ENCODE measurements around the gene TNFAIP8L3.
"Not testable (repeated sequence)": the region's sequence is repeated elsewhere in the genome, so short reads cannot be mapped to it uniquely, and the experiment has no call there.

The TNFAIP8L3 gene

DNA sequence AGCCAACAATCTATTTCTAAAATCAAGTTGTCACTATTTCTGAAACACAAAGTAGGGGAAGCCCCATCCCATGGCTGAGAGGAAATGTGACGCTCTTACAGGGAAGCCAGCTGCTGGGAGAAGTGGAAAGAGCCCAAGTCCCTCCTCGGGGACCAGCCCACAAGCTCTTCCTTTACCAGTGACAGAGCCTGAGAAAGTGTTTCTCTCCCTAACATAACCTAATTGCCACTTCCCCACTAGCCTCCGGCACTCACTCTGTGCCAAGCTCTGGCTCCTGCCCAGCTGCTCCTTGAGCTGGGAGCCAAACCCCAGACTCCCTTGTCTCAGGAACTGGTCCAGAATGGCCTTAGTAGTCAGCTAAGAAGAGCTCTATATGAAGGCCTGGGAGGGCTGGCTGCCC lies 42.9 kb downstream of the TNFAIP8L3 start:
- no peak for DNase-seq

GRCh38 chr15:51049081-51049480 lies 45.6 kb downstream of the TNFAIP8L3 start:
- no peak for DNase-seq

DNA sequence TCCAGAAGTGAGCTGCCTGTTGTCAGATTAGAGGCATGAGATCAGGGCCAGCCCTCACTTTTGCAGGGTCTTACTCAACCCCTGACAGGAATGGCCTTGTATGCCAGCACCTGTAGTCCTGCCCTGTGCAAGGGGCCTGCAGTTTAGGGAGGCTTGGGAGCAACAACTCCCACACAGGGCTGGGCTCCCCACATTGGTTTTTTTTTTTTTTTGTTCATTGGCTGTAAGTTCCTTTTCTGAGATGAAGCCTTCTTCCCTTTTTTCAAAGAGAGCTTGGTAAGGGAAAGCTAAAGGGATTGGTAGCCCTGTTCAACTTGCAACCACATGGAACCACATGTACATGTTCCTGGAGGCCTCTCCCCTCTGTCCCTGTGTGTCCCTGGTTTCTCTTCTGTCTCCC lies 46.4 kb downstream of the TNFAIP8L3 start:
- no peak for DNase-seq

DNA sequence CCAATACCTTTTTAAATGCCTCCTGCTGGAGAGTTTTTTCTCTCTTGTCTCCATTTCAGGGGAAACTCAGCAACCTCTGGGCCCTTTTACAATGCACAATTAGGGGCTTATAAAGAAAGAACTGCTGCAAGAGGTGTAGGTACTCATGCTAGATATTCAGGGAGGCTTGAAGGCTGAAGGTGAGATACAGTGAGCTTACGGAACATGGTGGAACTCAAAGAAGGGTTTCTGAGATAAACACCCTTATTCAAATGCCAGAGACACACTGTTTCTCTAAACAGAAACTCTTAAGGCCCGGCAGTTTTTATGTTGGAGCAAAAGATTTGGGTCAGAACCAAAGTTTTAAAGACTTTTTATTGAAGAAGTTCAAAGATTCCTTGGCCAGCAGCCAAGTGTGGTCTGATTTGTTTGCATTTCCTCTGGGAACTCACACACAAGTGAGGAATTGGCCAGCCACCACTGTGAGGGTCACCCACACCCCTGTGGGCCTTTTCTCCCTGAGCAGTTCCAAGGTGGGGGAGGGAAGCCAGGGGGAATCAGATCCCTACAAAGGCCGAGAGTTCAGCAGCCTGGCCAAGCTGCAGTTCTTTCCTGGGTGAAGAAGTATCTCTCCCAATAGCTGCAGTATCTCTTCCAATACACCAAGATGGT lies 47.8 kb downstream of the TNFAIP8L3 start:
- DNase-seq = no peak

DNA sequence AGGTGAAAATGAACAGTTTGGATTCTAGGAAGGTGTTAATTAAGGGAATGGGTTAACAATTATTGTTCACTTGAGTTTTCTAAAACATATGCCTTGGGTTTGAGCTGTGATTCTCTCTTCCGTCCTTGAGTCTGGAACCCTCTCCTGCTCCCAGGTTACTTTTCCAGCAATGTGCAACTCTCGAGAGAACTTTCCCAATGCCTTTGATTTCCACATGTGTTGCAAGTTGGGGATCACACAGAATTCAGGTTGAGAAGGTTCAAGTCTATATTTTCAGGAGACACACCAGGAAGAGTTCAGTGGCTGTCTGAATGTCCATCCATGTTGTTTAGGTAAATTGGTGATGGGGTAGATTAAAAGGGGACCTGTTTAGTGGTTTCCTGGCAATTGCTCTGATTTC lies 48.7 kb downstream of the TNFAIP8L3 start:
- DNase-seq = no peak

GRCh38 chr15:51044037-51044727 lies 50.5 kb downstream of the TNFAIP8L3 start:
- DNase-seq = no peak

DNA sequence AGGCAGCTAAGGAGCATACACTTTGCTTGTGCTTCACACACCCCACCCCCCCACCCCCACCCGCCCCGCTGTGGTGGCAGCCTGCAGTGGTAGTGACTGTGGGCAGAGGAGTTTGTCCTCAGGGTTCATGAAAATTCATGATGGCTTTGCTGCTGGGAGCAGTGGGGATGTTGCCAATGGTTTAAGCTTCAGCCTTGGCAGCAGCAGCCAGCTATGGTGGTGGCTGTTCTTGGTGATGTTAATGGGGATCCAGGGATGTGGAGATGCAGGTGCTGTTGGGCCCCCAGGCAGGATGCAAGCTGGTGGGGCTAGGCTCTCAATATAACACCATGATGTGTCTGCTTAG lies 55.8 kb downstream of the TNFAIP8L3 start:
- no peak for DNase-seq

- DNase-seq = no peak
These were observed 56.3 kb downstream of the TNFAIP8L3 start for GRCh38 chr15:51038162-51038973.

GRCh38 chr15:51037474-51037873 lies 57.2 kb downstream of the TNFAIP8L3 start:
- not testable (repeated sequence) for DNase-seq

DNA sequence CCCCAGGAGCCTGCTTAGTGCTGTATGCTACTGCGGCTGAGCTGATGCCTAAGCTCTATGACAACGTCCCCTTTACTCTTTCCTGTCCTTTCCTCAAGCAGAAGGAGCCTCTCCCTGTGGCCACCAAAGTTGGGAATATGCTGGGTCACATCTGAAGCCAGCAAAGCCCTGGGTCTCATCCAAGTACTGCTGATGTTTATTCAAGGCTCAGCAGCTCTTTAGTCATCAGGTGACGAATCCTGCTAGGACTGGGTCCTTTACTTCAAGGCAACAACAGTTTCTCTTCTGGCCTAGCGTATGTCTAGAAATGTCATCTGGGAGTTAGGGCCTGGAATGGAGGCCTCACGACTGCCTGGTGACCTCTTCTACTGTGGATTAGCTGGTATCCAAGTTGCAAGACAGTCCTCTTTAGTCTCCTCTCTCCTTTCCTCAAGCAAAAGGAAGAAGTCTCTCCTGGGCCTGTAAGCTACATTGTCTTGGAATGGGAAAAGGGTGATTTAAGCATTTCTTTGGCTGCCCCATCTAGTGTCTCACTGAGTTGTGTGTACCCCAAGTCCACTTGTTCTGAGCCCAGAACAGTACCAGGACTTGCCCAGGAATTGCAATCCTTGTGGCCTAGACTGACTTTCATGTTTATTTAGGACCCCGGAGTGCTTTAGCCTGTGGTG lies 63.9 kb downstream of the TNFAIP8L3 start:
- DNase-seq = no peak

- DNase-seq = no peak
These were observed 69.3 kb downstream of the TNFAIP8L3 start for GRCh38 chr15:51025454-51025846.

DNA sequence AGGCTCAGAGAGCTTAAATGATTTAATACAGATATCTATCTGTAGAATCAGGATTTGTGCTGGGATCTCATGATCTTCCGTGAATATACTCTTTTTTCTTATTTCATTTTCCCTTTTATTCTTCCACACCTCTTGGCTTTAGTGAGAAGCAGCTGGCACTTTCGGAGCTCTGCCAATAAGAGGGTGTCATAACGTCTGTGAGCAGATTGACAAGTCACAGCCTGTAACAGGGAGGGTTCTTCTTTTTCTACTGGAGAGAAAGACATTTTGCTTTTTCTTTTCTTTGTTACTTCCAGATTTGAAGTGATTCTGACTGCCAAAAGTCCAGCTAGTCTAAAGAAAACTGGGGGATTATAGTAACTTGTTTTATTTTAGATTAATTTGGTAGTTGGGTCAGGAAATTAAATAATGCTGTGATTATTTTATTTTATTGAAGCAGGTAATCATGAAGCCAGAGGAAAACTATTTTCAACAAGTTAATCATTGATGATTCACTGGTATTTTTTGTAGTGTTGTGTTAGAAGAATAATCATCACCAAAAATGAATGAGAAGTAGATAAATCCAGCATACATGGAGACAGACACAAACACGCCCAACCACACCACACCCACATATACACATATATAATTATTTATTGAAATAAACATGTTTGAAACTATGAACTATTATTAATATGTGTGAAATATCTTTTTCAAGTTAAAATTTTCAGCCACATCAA lies 69.8 kb downstream of the TNFAIP8L3 start:
- no peak for DNase-seq

DNA sequence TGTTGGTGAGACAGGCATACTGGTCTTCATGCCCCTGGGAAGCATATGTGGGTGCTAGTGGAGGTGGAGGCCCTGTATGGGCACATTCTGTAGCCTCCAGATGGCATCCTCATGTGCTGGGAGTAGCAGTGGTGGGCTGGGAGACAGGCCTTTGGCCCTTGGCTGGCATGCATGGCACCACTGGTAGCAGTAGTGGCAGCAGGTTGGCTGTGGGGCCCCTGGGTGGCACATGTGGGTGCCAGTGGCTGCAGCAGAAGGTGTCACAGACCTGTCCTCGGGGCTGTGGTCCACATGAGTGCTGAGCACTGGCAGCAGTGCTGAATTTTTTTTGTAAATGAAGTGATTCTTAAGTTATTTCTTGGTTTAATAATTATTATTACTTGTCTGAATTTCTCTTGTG lies 71.2 kb downstream of the TNFAIP8L3 start:
- no peak for DNase-seq

DNA sequence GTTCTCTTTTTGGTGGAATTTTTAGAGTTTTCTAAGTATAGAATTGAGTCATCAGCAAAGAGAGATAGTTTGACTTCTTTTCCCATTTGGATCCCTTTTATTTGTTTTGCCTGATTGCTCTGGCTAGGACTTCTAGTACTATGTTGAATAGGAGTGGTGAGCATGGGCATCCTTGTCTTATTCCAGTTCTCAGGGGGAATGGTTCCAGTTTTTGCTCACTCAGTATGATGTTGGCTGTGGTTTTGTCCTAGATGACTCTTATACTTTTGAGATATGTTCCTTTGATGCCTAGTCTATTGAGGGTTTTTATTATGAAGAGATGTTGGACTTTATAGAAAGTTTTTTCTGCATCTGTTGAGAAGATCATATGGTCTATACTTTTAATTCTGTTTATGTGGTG lies 72.5 kb downstream of the TNFAIP8L3 start:
- DNase-seq = no peak

- no peak for DNase-seq
These were observed 78.1 kb downstream of the TNFAIP8L3 start for GRCh38 chr15:51016615-51017014.

- DNase-seq = no peak
These were observed 83.5 kb downstream of the TNFAIP8L3 start for GRCh38 chr15:51011212-51011611.

DNA sequence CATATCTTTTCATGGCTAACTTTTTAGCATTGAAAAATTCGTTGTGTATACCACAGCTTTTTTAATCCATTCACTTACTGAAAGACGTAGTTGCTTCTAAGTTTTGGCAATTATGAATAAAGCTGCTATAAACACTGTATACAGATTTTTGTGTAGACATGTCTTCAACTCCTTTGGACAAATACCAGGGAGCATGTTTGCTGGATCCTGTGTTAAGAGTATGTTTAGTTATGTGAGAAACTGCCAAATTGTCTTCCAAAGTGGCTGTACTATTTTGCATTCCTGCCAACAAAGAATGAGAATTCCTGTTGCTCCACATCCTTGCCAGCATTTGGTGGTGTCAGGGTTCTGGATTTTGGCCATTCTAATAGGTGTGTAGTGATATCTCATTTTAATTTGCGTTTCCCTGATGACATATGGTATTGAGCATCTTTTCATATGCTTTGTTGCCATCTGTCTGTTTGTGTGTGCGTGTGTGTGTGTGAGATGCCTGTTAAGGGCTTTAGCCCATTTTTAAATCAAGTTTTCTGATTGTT lies 87.5 kb downstream of the TNFAIP8L3 start:
- no peak for DNase-seq

All from NCI-H510A treated with DMSO at 0.1 percent for 48 hours (cell line).